Epithelial cell of proximal tubule (primary cell): ENCODE data around the gene CD40. TPM values are rescaled to one million over a fixed set of nuclear protein-coding genes. Genes with fewer than 3 reads are reported as not detected.

Experiments
- DNase-seq: peaks from one replicate; pipeline ENCODE4 v3.0.0-alpha.2; 2011; ENCODE audit warnings: low read depth
- H3K4me3 ChIP-seq: 2 replicates; pipeline ENCODE4 v1.5.1; 2011; ENCODE audit warnings: low read depth, mild to moderate bottlenecking, low read length
- CTCF ChIP-seq: conservative IDR thresholded peaks from 2 replicates; pipeline ENCODE4 v1.5.1; 2012; ENCODE audit warnings: low read depth, mild to moderate bottlenecking, low read length
- total RNA-seq: library from RNA; depleted of rRNA; stranded (reverse); fragments of >200 nt; gene quantifications from 2 replicates; pipeline ENCODE4 v1.2.3, GENCODE V29; 2015

Gene CD40
- total RNA-seq, 1 donor from 2014 or later: 74.7 TPM

DNA sequence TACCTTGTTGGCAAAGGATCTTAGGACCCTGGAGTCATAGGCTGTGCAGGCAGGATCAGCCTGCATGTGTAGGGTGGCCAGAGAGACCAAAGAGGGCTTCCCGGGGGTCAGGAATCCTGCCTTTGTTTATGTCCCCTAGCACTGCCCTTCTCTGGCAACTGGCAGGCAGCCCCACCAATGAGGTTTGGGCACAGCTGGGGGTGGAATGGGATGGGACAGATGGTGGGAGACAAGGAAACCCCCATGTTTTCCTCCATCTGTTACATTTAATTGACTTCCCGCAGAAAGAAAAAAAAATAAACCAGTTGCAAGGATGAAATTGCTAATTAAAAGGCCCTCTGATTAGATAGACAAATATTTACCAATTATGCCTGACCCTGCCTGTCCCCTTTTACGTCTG lies 27.6 kb downstream of the CD40 start:
- H3K4me3 ChIP-seq: no peak overlapping the region
- DNase-seq: no peak
- TF ChIP-seq CTCF: no peak

- DNase-seq: no peak
- TF ChIP-seq CTCF: no peak
Observed at GRCh38 chr20:46148313-46149208, 30.4 kb downstream of the CD40 start.

GRCh38 chr20:46150943-46151342 lies 32.8 kb downstream of the CD40 start:
- no peak for DNase-seq
- no peak for TF ChIP-seq CTCF
- no peak overlapping the region for H3K4me3 ChIP-seq

More at GRCh38 chr20:46148313-46149208, 30.4 kb downstream of the CD40 start:
- H3K4me3 ChIP-seq: no peak overlapping the region

DNA sequence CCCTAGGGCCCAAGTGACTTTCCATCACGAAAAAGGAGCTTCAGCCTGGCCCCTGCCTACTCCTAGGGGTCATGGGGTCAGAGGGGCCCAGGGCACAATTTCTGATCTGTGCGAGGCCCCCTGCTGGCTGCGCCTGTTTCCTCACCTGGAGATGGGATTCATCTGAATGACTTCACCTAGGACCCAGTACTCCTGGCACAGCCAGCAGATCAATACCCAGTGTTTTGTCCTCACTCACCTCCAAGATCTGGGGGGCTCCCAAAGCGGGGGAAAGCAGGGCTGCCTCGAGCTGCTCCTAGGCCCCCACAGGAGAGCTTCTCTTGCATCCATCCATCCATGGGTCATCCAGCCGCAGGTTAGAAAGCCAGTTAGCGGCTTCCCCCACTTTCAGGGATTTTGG lies 33.8 kb downstream of the CD40 start:
- DNase-seq: no peak
- no peak overlapping the region for H3K4me3 ChIP-seq
- peak; percentile 49 for TF ChIP-seq CTCF

DNA sequence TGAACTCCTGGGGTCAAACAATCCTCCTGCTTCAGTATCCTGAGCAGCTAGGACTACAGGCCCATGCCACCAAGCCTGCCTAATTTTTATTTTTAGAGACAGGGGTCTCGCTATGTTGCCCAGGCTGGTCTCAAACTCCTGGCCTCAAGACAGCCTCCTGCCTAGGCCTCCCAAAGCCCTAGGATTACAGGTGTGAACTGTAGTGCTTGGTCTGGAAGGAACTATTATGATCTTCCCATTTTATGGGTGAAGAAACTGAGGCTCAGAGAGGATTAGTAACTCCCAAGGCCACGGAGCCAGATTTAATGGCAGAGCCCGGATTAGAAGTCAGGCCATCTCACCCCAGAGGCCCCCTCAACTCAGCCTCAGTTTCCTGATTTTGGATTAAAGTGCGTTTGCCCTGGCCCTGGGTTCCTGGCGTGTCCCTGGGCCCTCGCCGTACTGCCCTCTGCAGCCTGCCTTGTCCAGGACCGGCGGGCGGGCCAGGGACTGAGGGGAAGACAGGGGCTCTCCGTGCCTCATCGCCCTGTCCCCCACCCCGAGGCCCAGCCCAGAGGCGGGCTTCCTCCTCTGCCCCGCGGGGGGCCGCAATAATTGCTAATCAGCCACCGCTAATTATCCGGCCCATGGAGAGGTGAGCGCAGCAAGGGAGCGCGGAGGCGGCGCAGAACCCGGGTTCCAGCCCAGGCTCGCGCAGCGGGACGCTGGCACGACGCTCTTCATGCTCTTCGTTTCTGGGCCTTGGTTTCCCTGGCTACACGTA lies 34.9 kb downstream of the CD40 start:
- DNase-seq: no peak
- no peak overlapping the region for H3K4me3 ChIP-seq
- no peak for TF ChIP-seq CTCF

DNA sequence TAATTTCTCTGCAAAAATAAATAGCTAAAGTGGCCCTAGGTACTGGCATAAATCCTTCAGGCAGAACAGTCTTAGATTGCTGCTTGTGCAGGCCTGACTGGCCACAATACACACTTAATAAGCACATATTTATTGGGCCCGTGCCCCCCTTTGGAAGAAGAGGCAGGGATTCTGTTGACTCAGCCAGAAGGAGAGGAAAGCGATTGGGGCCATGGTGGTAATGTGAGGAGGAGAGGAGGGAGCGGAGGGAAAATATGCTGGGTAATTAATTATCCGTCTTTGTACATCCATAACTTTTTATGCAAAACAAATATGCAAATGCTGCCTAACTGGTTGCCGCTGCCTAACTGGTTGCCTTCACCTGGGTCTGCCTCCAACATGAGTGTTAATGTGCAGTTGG lies 36.2 kb downstream of the CD40 start:
- DNase-seq: no peak
- no peak overlapping the region for H3K4me3 ChIP-seq
- TF ChIP-seq CTCF: no peak

GRCh38 chr20:46154796-46155195 lies 36.7 kb downstream of the CD40 start:
- DNase-seq: no peak
- no peak overlapping the region for H3K4me3 ChIP-seq
- no peak for TF ChIP-seq CTCF
